Measurements from ENCODE around the gene PTGR2.

DNA sequence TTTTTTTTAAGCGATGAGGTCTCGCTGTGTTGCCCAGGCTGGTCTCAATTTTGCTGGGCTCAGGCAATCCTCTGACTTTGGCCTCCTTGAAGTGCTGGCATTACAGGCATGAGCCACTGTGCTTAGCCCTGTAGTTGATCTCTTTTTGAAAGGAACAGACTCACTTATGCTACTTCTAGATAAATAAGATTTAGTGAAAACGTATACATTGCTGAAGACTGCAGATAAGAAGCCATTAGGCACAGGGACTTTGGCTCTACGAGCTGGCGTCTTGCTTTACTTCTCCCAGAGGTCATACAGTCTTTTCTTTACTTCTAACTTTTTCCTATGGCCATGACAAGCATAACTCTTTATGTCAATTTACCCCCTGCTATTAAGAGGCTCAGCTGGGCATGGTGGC lies 9.4 kb downstream of the PTGR2 start:
- TF ChIP-seq POLR2A (IDR thresholded peaks at IDR 0.05) (no peak), CTCF (IDR thresholded peaks at IDR 0.05) (no peak)
